HG02798 (cell line): Measurements from ENCODE around the gene ACOX1.

Experiments used
- ATAC-seq: cut with Tn5 transposase; IDR thresholded peaks from one replicate; pipeline ENCODE4 v1.9.1; 2021; ENCODE audit warnings: mild to moderate bottlenecking; ENCODE audit not compliant: unreplicated experiment, poor library complexity

Gene ACOX1

GRCh38 chr17:75895370-75896155 lies 83.4 kb downstream of the ACOX1 start:
- no peak for ATAC-seq

GRCh38 chr17:75894049-75894733 lies 84.8 kb downstream of the ACOX1 start:
- ATAC-seq: no peak

GRCh38 chr17:75893305-75894048 lies 85.5 kb downstream of the ACOX1 start:
- ATAC-seq: no peak

- ATAC-seq: no peak
Observed at GRCh38 chr17:75892556-75893224, 86.3 kb downstream of the ACOX1 start.

GRCh38 chr17:75891605-75892555 lies 87.1 kb downstream of the ACOX1 start:
- ATAC-seq: no peak
